MM.1S (cell line): ENCODE results near the gene ODC1.

Source experiments
- EZH2 ChIP-seq: fragments of 300-600 bp; sonication (generic); optimal IDR thresholded peaks from 2 replicates; pipeline ENCODE3; 2017; ENCODE audit warnings: low read depth, mild to moderate bottlenecking, antibody characterized with exemption, low read length, mixed read lengths
- EZH2phosphoT487 ChIP-seq: fragments of 300-600 bp; sonication (generic); IDR thresholded peaks from 2 replicates; pipeline ENCODE4 v1.6.1; 2018; ENCODE audit warnings: antibody characterized with exemption, low read length
- TF ChIP-seq, protein P1 (sequence below): fragments of 300-600 bp; sonication (generic); IDR thresholded peaks from 2 replicates; pipeline ENCODE4 v1.5.1; 2016; ENCODE audit warnings: antibody characterized with exemption, low read length, mixed read lengths

DNA sequence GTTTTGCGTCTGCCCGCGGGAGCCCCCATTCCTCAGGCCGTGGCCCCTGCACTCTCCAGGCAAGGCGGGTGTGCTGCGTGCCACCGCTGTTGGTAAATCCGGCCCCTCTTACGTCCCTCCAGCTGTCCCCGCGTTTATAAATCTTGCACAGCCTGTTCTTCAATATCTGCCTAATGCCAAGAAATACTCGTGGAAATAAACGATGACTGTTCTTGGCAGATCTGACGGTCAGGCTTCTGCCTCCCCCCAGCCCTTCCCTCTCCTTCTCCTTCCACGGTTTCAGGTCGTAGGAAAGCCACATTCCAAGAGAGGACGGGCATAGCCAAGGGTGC lies 20.5 kb downstream of the ODC1 start:
- TF ChIP-seq, protein P1, sequence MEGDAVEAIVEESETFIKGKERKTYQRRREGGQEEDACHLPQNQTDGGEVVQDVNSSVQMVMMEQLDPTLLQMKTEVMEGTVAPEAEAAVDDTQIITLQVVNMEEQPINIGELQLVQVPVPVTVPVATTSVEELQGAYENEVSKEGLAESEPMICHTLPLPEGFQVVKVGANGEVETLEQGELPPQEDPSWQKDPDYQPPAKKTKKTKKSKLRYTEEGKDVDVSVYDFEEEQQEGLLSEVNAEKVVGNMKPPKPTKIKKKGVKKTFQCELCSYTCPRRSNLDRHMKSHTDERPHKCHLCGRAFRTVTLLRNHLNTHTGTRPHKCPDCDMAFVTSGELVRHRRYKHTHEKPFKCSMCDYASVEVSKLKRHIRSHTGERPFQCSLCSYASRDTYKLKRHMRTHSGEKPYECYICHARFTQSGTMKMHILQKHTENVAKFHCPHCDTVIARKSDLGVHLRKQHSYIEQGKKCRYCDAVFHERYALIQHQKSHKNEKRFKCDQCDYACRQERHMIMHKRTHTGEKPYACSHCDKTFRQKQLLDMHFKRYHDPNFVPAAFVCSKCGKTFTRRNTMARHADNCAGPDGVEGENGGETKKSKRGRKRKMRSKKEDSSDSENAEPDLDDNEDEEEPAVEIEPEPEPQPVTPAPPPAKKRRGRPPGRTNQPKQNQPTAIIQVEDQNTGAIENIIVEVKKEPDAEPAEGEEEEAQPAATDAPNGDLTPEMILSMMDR, result no peak
- TF ChIP-seq EZH2, result no peak
- no peak for TF ChIP-seq EZH2phosphoT487
